A549 (cell line): ENCODE results near the gene ECHDC1. TPM values are rescaled to one million over a fixed set of nuclear protein-coding genes. Genes with fewer than 3 reads are reported as not detected.

Experiments
- ATAC-seq, 2 experiments: fragments of 200-7000 bp in 1 of 2; fragments of >200 bp in 1 of 2; cut with Nextera tagmentation in 1 of 2; cut with Tn5 transposase in 1 of 2; 3 replicates each; pipeline versions ENCODE4 v1.8.0 to v1.9.1; 2018 to 2020; ENCODE audit warnings: mild to moderate bottlenecking in 1 of 2, moderate library complexity in 1 of 2
- CTCF ChIA-PET: fragments of 300-600 bp; sonication (Branson Sonifier 250); formaldehyde crosslinking; extraction: SDS; loops from one replicate; lab custom pipeline; 2021; ENCODE audit warnings: antibody characterized with exemption, inconsistent platforms; lab: Yijun Ruan, JAX
- POLR2A ChIA-PET: fragments of 350-600 bp; formaldehyde crosslinking; extraction: SDS; loops from one replicate; lab custom pipeline; 2021; ENCODE audit warnings: antibody characterized with exemption, inconsistent platforms; lab: Yijun Ruan, JAX
- DNase-seq, 2 experiments: peaks; one replicate each; pipeline versions ENCODE4 v3.0.0 to v3.0.0-alpha.2; 2011 to 2016; ENCODE audit warnings: low read depth in 1 of 2, low spot score in 1 of 2
- FAIRE-seq: peaks from 2 replicates; lab custom pipeline; 2011; peaks lifted over from hg19 to GRCh38; lab: Jason Lieb, UNC
- H3K27ac ChIP-seq, 2 experiments: fragments of >200 bp; sonication (Bioruptor Twin); formaldehyde crosslinking; 3 replicates each; pipeline ENCODE4 v1.5.1; 2016 to 2017
- H3K4me1 ChIP-seq: fragments of >200 bp; sonication (Bioruptor Twin); formaldehyde crosslinking; 3 replicates; pipeline ENCODE4 v1.6.1; 2016
- H3K4me2 ChIP-seq: fragments of >200 bp; sonication (Bioruptor Twin); formaldehyde crosslinking; 3 replicates; pipeline ENCODE4 v1.6.1; 2016
- H3K4me3 ChIP-seq: fragments of >200 bp; sonication (Bioruptor Twin); formaldehyde crosslinking; 3 replicates; pipeline ENCODE4 v1.5.1; 2016
- H3K9me3 ChIP-seq: fragments of >200 bp; sonication (Bioruptor Twin); formaldehyde crosslinking; 3 replicates; pipeline ENCODE4 v1.6.1; 2016
- ATOH8 ChIP-seq: fragments of 250-450 bp; sonication (Bioruptor Pico); IDR thresholded peaks from 2 replicates; pipeline ENCODE4 v1.5.0; 2020; ENCODE audit warnings: low read depth, mild to moderate bottlenecking, moderate library complexity
- CHD4 ChIP-seq: fragments of 200-600 bp; sonication (generic); IDR thresholded peaks from 2 replicates; pipeline ENCODE4 v1.6.1; 2016; ENCODE audit warnings: antibody characterized with exemption, mild to moderate bottlenecking, borderline replicate concordance
- EHMT2 ChIP-seq: fragments of 200-600 bp; sonication (generic); IDR thresholded peaks from 2 replicates; pipeline ENCODE4 v1.6.1; 2016; ENCODE audit warnings: antibody characterized with exemption, low read depth, mild to moderate bottlenecking, moderate library complexity
- ELK1 ChIP-seq: fragments of 150-350 bp; IDR thresholded peaks from 2 replicates; pipeline ENCODE4 v1.6.1; 2014; ENCODE audit warnings: low read depth, mild to moderate bottlenecking, low read length
- EP300 ChIP-seq, 2 experiments: fragments of >200 bp; sonication (Bioruptor Twin); formaldehyde crosslinking; IDR thresholded peaks; 2 replicates in 1 of 2; 3 replicates in 1 of 2; pipeline ENCODE4 v1.6.1; 2016 to 2017
- ESRRA ChIP-seq: fragments of 150-350 bp; IDR thresholded peaks from 2 replicates; pipeline ENCODE4 v1.6.1; 2014; ENCODE audit warnings: mild to moderate bottlenecking, low read length, borderline replicate concordance
- FOSL2 ChIP-seq, 2 experiments: fragments of 450-650 bp in 1 of 2; fragments of >200 bp in 1 of 2; sonication (Bioruptor Twin) in 1 of 2; formaldehyde crosslinking; IDR thresholded peaks; 2 replicates each; pipeline versions ENCODE4 v1.5.0 to v1.6.1; 2016 to 2020; ENCODE audit warnings: mild to moderate bottlenecking in 1 of 2, moderate library complexity in 1 of 2
- FOXS1 ChIP-seq: fragments of 250-450 bp; sonication (Bioruptor Pico); IDR thresholded peaks from 2 replicates; pipeline ENCODE4 v1.5.0; 2020; ENCODE audit warnings: mild to moderate bottlenecking, moderate library complexity
- GATA3 ChIP-seq: IDR thresholded peaks from 2 replicates; pipeline ENCODE4 v1.6.1; 2012; ENCODE audit warnings: borderline replicate concordance
- HOXA7 ChIP-seq: fragments of 250-450 bp; sonication (Bioruptor Pico); IDR thresholded peaks from 2 replicates; pipeline ENCODE4 v1.5.0; 2020; ENCODE audit warnings: mild to moderate bottlenecking, moderate library complexity
- HOXB13 ChIP-seq: fragments of 250-450 bp; sonication (Bioruptor Pico); IDR thresholded peaks from 2 replicates; pipeline ENCODE4 v1.5.0; 2020; ENCODE audit warnings: low read depth, mild to moderate bottlenecking, moderate library complexity
- KDM1A ChIP-seq: fragments of 200-600 bp; sonication (generic); IDR thresholded peaks from 2 replicates; pipeline ENCODE4 v1.6.1; 2016; ENCODE audit warnings: low read depth, mild to moderate bottlenecking
- KDM5A ChIP-seq: fragments of 200-600 bp; sonication (generic); IDR thresholded peaks from 2 replicates; pipeline ENCODE4 v1.6.1; 2016; ENCODE audit warnings: antibody characterized with exemption, mild to moderate bottlenecking
- MYC ChIP-seq: IDR thresholded peaks from 2 replicates; pipeline ENCODE4 v1.6.1; 2012; ENCODE audit warnings: mild to moderate bottlenecking, inconsistent platforms, low read length, improper control_type of control experiment, borderline replicate concordance
- NPAS2 ChIP-seq: fragments of 250-450 bp; sonication (Bioruptor Pico); IDR thresholded peaks from 2 replicates; pipeline ENCODE4 v1.8.0; 2022; ENCODE audit warnings: mild to moderate bottlenecking, moderate library complexity, borderline replicate concordance
- RAD21 ChIP-seq, 2 experiments: fragments of >200 bp in 1 of 2; sonication (Bioruptor Twin) in 1 of 2; formaldehyde crosslinking in 1 of 2; IDR thresholded peaks in 1 of 2; conservative IDR thresholded peaks in 1 of 2; 2 replicates in 1 of 2; 3 replicates in 1 of 2; pipeline ENCODE4 v1.6.1; 2012 to 2018; ENCODE audit warnings: inconsistent platforms in 1 of 2
- RARB ChIP-seq: fragments of 250-450 bp; sonication (Bioruptor Pico); IDR thresholded peaks from 2 replicates; pipeline ENCODE4 v1.8.0; 2021; ENCODE audit warnings: mild to moderate bottlenecking, moderate library complexity
- RFX5 ChIP-seq: fragments of 450-650 bp; IDR thresholded peaks from 2 replicates; pipeline ENCODE4 v1.7.1; 2014; ENCODE audit warnings: antibody characterized with exemption, mild to moderate bottlenecking, moderate library complexity
- SREBF2 ChIP-seq: fragments of 450-650 bp; IDR thresholded peaks from 2 replicates; pipeline ENCODE4 v1.6.1; 2014; ENCODE audit warnings: mild to moderate bottlenecking, moderate library complexity
- ZNF302 ChIP-seq: fragments of 250-450 bp; sonication (Bioruptor Pico); IDR thresholded peaks from 2 replicates; pipeline ENCODE4 v1.9.0; 2021; ENCODE audit warnings: inconsistent platforms, mild to moderate bottlenecking, moderate library complexity
- WGBS: methylation state at CpG from one replicate; pipeline ENCODE4 v1.1.6; 2017; ENCODE audit errors: missing lambda C conversion rate; 5-methylcytosine and 5-hydroxymethylcytosine counted together
- polyA plus RNA-seq, 4 experiments: library from polyadenylated mRNA; depleted of rRNA in 3 of 4; stranded (reverse); fragments of >200 nt; fragmentation: RNase III in 1 of 4; extraction: RNeasy Plus Mini Kit Qiagen cat#74134 plus additional on column Dnase treatment in 1 of 4; gene quantifications; 2 replicates in 3 of 4; 3 replicates in 1 of 4; pipeline ENCODE4 v1.2.3, GENCODE V29; 2011 to 2017

Gene ECHDC1
- polyA plus RNA-seq, 2 of the 4 experiments (the other 2 are of a cell fraction): 53.4 to 64.3 TPM

DNA sequence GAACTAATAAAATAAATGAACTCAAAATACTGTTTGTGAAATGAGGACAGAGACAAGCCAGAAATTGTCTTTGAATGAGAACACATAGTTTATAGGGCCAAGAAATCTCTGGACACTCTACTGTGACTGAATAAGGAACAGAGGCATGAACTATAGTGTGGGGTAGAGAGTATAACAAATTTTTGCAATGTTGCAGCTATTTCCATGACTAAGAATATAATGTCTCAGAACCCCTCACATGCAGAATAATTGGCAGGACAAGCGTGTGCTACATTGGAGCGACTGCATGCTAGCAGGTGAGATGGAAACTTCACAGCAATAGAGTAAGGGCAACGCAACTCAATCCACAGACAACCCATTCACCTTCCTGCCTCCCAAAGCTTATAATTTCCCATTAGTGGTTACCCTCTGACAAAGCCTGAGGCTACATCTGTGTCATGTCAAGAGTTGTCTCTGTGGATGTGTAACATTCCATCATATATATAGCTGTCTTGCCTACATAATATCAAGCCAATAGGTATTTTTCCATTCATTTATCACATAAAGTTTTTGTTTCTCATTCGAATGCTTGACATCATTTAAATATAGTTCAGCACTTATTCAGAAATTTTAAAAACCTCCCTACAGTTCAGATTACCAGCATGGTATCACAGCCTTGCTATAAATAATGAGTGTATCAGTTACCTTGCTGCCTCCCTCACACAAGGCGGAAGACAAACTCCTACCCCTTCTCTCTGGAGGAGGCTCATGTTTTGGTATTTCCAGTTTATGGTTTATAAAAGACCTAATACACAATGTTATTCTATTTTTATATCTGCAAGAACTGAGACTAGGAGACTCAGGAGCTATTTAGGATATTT, 47.9 kb upstream of the ECHDC1 start:
- ChIA-PET POLR2A (no interaction called here), CTCF (interaction anchor here (0.7 kb wide), 1 partner anchor 22 kb away, joined by 3 read pairs; no protein-coding TSS in a partner anchor)
- ATAC-seq (no peak), DNase-seq (no peak), FAIRE-seq (no peak)
- 81% methylated on average over 5 of the region's 5 CpGs for WGBS
- no peaks in the 10 kb centered on the region for H3K9me3 ChIP-seq
- H3K4me3 ChIP-seq: no peak overlapping the region
- H3K27ac ChIP-seq: no peak overlapping the region
- H3K4me2 ChIP-seq: no peak overlapping the region
- TF ChIP-seq ATOH8 (CRISPR knock-in tag) (no peak), KDM1A (no peak), RARB (CRISPR knock-in tag) (no peak), HOXA7 (no peak), FOXS1 (no peak), GATA3 (no peak), FOSL2 (IDR thresholded peaks at IDR 0.05) (no peak), FOSL2 (CRISPR knock-in tag; IDR thresholded peaks at IDR 0.05) (no peak), EHMT2 (no peak), MYC (no peak), CHD4 (no peak), RFX5 (no peak)
- no peaks in the 10 kb centered on the region for H3K4me1 ChIP-seq

- Histone ChIP-seq H3K9me3 (no peaks in the 10 kb centered on the region), H3K27ac (no peak overlapping the region), H3K4me2 (no peak overlapping the region), H3K4me3 (no peak overlapping the region), H3K4me1 (no peaks in the 10 kb centered on the region)
- FAIRE-seq (no peak), DNase-seq (no peak), ATAC-seq (no peak)
- POLR2A ChIA-PET: no interaction called here
- CTCF ChIA-PET: interaction anchor here (1.3 kb wide), 1 partner anchor 149 kb away, joined by 3 read pairs; no protein-coding TSS in a partner anchor
- TF ChIP-seq HOXB13 (no peak), KDM5A (no peak), ESRRA (no peak), ZNF302 (CRISPR knock-in tag) (no peak), NPAS2 (CRISPR knock-in tag) (no peak), SREBF2 (no peak), EP300 (IDR thresholded peaks at IDR 0.05) (no peak), GATA3 (no peak), ELK1 (no peak), RAD21 (conservative IDR thresholded peaks at IDR 0.05 in 1 of 2, IDR thresholded peaks at IDR 0.05 in 1 of 2) (no peak), KDM1A (no peak)
- 90% methylated on average over 3 of the region's 3 CpGs for WGBS
Observed at GRCh38 chr6:127389706-127390105, 46.3 kb upstream of the ECHDC1 start.
